D341Med (cell line): ENCODE data around the gene PDCD2L.
"Not testable (repeated sequence)": the region's sequence is repeated elsewhere in the genome, so short reads cannot be mapped to it uniquely, and the experiment has no call there.

Source experiments
- DNase-seq: peaks from one replicate; pipeline ENCODE4 v3.0.0; 2012; ENCODE audit warnings: low spot score

The PDCD2L gene

DNA sequence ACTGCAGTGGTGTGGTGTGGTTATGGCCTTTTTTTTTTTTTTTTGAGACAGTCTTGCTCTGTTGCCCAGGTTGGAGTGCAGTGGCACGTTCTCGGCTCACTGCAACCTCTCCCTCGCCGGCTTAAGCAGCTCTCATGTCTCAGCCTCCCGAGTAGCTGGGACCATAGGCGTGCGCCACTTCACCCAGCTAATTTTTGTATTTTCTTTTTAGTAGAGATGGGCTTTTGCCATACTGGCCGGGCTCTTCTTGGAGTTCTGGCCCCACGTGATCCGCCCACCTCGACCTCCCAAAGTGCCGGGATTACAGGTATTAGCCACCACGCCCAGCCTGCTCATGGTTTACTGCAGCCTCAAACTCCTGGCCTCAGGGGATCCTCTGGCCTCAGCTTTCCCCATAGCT lies 7.0 kb downstream of the PDCD2L start:
- DNase-seq, result no peak

DNA sequence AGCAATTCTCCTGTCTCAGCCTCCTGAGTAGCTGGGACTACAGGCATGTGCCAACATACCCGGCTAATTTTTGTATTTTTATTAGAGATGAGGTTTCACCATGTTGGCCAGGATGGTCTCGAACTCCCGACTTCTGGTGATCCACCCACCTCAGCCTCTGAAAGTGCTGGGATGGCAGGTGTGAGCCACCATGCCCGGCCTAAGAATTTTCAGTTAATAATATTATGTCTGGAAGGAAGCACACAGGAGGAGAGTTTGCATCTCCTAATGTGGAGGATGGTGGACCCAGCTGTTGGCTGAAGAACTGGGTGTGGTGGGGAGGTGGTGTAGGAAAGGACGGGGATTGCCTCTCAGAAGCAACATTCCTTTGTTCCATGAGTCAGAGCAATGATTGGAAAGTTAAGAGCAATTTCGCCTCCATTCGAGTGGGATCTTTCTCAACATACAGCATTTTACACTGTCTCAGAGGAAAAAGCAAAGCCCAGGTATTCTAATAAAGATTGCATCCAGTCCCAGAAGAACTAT lies 11.9 kb downstream of the PDCD2L start:
- DNase-seq, result no peak

DNA sequence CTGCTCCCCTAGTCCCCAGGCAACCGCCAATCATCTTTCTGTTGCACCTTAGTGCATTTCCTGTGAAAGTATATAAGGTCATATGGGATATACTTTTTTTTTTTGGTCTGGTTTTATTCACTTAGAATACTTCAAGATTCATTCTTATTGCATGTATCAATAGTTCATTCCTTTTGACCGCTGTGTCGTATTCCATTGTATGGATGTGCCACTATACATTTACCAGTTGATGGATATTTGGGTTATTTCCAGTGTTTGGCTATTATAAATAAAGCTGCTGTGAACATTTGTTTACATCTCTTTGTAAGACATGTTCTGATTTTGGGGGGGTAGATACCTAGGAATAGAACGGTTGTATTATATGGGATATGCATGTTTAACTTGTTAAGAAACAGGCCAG lies 14.1 kb downstream of the PDCD2L start:
- no peak for DNase-seq

DNA sequence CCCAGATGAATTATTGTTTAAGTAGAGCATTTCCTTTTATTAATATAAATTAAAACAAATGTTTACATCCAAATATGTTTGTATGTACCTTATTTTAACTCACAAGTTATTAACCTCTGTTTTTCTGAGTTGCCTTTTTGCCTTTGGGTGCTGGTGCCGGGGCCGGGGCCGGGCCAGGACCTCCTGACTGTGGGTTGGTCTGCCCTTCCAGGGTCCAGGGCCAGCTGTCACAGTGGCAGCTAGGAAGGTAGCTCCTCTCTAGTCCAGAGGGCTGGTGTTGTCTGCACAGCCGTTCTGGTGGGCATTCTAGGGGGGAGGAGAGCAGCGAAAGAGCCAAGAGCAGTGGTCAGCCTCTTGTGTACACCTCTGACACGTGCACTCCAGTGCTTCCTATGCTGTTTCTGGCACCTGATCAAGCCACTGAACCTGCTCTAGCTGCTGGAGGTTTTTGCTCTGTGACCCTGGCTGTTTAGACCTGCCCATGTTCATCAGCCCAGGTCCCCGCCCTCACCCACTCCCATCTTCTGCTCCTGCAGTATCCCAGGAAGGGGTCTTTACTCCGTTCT lies 22.0 kb downstream of the PDCD2L start:
- no peak for DNase-seq

DNA sequence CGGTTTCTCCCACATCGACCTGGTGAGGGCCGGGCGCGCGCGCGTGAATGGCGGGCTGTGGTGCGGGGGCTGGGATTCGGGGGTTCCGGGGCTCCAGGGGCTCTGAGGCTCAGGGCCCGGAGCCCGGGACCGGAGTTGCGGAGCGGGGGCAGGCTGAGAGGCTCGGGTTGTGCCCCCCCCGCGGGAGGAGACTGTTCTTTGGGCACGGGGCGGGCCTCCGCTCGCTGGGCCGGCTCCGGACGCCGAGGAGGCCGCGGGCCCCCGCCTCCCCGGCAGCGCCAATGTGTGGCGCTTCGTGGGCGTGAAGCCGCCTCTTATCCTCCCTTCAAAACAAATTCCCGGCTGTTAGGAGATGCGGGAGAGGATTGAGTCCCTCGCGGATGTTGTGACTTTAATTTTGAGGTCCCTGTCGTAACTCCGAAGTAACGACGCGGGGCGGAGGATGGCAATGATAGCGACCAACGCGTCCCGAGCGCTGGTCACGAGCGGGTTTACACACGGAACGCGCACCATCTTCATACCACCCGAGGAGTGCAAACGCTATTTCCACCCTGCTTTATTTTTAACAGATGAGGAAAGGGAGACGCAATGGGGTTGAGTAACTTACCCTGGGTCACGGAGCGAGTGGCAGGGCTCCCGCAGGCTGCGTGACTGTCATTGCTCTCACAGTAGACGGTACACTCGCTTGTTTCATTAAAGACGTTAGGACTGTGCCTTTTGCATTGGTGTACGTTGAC lies 24.5 kb downstream of the PDCD2L start:
- DNase-seq, result peak; percentile 78

DNA sequence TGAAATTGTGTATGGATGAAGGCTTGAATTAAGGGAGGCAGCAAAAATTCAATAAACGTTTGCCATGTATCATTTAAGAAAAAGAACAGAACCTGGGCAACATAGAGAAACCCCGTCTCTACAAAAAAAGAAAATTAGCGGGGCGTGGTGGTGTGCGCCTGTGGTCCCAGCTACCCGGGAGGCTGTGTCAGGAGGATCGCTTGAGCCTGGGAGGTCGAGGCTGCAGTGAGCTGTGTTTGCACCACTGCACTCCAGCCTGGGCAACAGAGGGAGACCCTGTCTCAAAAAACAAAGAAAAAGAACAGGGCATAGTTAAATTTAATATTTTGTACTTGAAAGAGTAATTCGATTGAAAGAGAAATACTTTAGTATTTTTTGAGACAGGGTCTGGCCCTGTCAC lies 25.4 kb downstream of the PDCD2L start:
- DNase-seq, result no peak

DNA sequence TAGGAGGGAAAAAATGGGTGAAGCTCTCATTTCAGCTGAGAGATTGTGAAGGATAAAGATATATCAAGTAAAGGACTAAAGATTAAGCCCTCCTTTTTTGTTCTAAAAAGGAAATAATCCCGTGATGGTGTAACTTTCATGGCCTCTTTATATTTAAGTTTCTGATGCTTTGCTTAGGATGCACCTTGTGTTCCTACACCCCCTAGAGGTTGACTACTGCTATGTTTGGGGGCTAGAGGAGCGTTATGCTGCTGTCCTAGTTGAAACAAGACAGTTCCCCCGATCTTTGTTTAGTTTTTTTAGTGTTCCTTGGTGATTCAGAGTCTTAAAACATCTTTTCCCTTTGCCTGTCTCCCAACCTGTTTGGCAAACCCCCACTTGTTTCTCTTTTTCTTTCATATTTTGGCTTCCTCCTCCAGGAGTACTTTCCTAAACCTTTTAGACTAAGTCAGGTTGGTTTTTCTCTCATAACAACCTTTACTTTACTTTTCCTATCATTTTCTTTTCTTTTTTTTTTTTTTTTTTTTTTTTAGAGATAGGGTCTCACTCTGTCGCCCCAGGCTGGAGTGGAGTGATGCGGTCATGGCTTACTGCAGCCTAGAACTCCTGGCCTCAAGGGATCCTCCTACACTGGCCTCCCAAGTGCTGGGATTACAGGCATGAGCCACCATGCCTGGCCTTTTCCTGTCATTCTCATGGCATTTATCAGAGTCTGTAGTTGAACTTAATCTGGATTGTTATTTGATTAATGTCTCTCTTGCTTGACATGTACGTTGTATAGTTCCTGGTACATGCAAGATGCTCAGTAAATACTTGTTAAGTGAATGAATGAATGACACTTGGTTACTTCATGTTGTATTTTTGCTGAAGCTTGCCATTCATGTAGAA lies 26.8 kb downstream of the PDCD2L start:
- DNase-seq, result peak; percentile 65

DNA sequence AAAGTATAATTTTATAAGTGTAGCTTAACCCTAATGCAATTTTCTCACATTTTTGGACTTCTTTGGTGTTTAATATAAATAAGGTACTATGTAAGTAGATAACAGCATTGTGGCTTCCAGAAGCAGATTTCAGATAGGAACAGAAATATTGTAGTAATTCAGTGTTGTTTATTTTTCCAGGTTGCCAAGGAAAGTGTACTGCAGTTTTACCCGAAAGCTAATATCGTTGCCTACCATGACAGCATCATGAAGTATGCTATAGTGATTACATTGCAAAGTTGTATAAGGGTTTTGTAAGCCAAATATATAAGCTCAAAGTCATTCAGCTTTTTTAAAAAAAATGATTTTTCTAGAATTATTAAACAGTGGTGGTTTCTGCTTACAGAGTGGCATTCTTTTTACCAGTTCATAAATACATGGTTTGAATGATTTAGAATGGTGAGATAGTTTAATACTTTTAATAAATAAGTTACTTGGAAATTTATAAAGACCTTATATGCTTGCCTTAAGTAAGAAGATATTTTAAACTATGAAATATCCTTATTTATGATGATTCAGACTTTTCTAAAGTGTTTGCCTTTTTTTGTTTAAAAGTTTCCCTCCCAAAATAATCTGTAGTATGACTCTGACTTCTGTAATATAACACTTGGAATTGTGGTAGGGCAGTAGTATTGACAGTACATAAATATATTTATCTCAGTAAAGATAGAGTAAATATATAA lies 27.6 kb downstream of the PDCD2L start:
- no peak for DNase-seq

DNA sequence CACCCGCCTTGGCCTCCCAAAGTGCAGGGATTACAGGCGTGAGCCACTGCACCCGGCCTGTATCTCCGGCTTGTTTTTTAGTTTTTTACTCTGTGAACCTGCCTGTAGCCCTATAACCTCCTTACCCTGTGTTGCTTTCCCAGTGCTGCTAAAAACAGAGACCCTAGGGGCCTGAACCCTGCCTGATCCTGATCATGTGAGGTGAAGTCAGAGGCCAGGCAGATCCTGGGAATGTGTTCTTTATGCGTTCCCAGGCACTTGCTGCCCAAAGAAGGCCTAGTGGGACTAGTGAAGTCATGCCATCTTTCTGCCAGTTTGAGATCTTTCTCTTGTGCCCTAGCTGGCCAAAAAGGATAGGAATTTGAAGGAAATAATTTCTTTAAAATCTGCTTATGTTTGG lies 28.6 kb downstream of the PDCD2L start:
- DNase-seq, result no peak

DNA sequence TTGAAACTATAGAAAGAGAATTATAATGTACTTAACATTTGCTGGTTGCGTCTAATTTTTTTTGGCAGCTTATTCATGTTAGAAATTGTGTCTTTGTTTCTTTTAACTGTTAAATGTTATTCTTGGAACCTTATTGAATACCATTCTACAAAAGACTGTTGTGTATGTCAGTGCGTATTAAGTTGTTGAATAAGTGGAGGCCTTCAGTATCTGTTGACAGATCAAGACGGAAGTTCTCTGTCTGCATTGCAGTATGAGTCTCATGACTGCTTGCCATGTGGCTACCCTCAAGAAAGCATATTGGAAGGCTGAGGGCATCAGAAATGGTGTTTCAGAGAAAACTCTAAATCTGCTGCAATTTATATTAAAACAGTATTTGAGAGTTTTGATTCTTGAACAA lies 32.5 kb downstream of the PDCD2L start:
- no peak for DNase-seq

DNA sequence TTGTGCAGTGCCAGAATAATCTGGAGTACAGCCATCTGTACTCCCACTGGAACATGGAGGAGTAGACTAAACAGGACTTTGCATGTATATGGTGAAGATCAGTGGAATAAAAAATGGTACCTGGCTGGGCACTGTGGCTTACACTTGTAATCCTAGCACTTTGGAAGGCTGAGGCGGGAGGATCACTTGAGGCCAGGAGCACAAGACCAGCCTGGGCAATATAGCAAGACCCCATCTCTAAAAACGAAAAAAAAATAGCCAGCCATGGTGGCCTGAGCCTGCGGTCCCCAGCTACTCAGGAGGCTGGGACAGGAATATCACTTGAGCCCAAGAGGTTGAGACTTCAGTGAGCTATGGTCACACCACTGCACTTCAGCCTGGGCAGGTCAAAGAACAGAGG lies 44.0 kb downstream of the PDCD2L start:
- DNase-seq, result no peak

DNA sequence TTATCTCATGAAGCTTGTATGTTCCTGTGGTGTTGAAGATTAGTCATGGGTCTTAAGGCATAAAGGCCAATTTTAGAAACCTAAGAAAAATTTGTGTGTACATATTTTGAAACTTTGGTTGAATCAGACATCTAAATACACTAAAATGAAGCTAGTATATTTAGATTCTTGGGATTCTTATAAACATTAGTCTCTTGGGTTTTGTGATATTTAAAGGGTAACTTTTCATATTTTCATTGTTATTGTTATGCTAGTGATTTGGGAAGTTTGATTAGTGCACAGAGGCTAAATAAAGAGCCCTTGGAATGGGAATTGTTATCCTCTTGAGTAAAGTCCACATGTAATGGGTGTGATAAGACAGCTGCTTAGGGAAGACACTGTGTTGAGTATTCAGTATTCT lies 48.5 kb downstream of the PDCD2L start:
- DNase-seq, result no peak

DNA sequence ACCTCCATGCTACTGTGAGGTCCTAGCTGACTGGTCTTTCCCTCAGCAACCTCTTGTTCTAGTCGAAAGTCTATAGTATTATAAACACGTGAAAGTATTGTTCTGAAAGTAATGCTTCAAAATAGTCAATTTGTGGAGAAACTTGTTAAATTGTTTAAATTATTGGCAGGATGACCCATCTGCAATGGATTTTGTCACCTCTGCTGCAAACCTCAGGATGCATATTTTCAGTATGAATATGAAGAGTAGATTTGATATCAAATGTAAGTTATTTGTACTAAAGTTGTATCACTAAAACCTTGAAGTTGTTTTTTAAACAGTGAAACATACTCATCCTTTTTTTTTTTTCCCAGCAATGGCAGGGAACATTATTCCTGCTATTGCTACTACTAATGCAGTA lies 49.9 kb downstream of the PDCD2L start:
- no peak for DNase-seq

DNA sequence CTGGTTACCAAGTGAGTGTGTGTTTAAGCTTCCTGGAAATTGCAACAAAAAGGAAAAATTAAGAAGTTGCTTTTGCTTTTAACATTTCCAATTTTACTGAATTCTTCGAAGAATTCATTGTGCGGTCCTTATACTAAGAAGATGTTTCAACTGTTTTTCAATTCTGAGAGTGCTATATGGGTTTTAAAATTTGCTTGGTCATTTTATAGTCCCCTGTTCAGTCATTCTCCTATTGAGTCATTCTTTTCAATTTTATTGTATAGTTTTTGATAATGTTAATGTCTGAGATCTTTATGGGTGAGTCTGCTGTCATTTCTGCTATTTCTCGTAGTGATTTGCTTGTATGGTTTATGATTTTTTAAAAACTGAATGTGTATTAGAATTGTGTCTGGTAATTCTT lies 50.5 kb downstream of the PDCD2L start:
- no peak for DNase-seq

DNA sequence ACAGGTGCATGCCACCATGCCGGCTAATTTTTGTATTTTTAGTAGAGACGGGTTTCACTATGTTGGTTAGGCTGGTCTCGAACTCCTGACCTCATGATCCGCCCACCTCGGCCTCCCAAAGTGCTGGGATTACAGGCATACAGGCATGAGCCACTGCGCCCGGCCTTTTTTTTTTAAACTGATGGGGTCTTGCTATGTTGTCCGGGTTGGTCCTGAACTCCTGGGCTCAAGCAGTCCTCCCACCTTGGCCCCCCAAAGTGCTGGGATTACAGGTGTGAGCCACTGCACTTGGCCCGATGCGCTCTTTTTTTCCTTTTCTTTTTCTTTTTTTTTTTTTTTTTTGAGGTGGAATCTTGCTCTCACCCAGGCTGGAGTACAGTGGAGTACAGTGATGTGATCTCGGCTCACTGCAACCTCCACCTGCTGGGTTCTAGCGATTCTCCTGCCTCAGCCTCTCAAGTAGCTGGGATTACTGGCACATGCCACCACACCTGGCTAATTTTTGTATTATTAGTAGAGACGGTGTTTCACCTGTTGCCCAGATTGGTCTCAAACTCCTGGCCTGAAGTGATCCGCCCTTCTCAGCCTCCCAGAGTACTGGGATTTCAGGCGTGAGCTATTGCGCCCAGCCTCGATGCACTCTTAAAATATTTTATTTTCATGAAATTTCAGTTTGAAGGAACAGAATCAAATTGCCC lies 51.7 kb downstream of the PDCD2L start:
- DNase-seq, result not testable (repeated sequence)

DNA sequence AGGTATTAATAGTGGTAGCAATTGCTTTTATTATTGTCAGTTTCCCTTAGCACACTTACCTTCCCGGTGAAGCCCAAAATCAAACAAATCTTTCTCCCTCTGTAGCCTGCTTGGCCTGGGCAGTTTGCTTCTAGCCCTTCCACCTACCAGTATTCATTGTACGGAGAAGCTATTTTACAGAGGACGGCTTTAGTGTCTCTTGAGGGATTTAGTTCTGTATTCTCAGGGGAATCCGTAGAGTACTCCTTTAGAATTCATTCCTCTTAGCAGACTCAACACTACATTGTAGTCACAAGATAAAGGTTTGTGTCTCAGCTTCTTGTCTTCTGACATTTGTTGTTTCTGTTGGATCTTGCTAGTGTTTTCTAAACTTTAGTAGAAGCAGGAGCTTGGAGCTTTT lies 53.2 kb downstream of the PDCD2L start:
- DNase-seq, result peak; percentile 63

DNA sequence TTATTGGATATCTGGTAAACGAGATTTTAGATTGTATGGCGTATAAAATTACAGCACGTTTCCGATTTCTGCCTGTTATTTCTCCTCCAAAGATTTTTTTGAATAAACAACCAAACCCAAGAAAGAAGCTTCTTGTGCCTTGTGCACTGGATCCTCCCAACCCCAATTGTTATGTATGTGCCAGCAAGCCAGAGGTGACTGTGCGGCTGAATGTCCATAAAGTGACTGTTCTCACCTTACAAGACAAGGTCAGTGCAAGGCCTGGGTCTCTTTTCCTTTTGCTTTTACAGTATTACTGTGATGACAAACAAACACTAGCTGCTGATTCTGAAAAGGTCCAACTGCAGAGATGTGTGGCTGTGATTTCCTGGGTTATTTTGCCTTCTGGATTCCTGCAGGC lies 54.5 kb downstream of the PDCD2L start:
- DNase-seq, result no peak

DNA sequence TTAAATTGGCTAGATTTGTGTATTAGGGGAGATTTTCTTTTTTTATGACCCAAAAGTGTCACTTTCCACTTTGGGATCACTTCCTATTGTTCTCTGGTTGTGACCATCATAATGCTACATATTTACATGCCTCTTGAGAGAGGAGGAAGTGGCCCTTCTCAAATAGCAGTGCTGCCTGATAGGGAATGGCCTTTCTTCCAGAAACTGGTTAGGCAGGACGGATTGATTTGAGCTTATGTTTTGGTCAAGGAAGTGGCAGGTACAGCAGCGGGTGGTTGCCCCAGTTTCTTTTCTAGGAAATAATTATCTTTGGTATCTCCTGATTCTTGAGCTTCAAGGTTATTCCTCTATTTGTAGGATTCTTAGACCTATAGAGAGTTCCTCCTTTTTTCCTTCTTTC lies 55.4 kb downstream of the PDCD2L start:
- DNase-seq, result no peak

DNA sequence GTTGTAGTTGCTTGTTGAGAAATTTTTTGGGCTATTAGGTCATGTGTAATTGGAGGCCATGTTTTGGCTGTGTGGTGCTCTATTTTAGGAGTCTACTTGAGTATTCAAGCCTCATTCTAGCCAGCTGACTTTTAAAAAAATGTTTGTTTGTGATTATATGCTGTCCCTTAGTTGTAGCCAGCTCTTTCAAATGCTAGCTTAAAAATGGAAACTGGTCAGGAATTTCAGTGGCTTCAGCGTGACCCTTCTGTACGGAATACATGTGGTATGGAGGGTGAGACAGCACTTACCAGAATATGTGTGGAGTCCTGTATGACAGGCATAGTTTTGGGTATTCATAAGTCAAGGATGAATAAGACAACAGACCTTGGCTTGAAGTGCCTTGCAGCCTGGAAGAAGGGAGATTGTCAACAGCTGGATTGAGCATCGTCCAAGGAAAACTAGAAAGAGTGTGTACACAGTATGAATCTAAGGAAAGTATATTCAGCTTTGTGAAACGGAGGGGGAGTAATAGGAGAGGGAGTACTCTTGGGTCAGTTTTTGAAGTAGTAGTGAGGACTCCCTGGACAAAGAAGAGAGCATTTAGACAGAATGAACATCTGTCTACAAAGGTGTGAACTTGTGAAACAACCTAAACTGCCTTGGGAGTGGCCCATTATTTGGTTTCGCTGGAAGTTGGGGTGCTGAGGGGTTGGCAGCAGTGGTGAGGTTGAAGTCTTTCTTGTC lies 57.3 kb downstream of the PDCD2L start:
- DNase-seq, result no peak

DNA sequence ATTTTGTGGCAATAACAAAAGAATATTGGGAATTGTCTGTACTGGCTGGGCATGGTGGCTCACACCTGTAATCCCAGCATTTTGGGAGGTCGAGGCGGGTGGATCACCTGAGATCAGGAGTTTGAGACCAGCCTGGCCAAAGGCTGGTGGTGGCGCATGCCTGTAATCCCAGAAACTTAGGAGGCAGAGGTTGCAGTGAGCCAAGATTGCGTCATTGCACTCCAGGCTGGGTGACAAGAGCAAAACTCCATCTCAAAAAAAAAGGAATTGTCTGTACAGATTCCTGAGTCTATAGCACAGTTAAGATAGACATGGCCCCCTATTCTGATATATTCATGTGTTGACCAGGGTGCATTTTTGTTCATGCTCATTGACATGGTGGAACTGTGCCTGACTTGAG lies 60.6 kb downstream of the PDCD2L start:
- not testable (repeated sequence) for DNase-seq

DNA sequence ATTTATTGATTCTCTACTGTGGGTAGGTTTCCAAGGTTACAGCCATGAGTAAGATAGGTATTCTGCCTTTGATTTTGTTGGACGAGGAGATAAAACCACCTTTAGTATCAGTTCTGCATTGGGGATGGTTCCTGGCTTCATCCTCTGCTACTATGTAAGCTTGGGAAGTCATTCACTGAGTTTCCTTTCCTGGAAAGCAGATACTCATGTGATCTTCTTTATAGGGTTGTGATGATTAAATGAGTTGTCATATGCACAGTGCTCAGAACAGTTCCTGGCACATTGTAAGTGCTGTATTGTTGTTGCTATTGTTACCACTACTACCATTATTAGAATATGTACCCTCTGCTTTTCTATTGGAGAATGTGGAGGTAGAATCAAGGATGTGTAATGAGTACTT lies 64.2 kb downstream of the PDCD2L start:
- DNase-seq, result no peak
